ENCODE data around the gene PNKP.

GRCh38 chr19:49846408-49846807, 21.0 kb downstream of the PNKP start:
- TF ChIP-seq CTCF (IDR thresholded peaks at IDR 0.05) (no peak), POLR2A (IDR thresholded peaks at IDR 0.05) (no peak)

Data from esophagus squamous epithelium (tissue), 4 donors.